Sciatic nerve (tissue), 2 donors: ENCODE data around the gene DCUN1D2. TPM values are rescaled to one million over a fixed set of nuclear protein-coding genes. Genes with fewer than 3 reads are reported as not detected.
A peak's percentile ranks its signal among the peaks of the same experiment; 100 is the strongest.
"Not testable (repeated sequence)": the region's sequence is repeated elsewhere in the genome, so short reads cannot be mapped to it uniquely, and the experiment has no call there.

Experiments used
- ATAC-seq: fragments of 200-7000 bp; cut with Tn5 transposase; one replicate; pipeline ENCODE4 v1.9.1; 2020; ENCODE audit warnings: mild to moderate bottlenecking, moderate library complexity
- DNase-seq: peaks from one replicate; pipeline ENCODE4 v3.0.0-alpha.2; 2020; ENCODE audit warnings: low spot score
- intact Hi-C: fragments of 100-400 bp; cut with DNase I; formaldehyde crosslinking; loops from one replicate; pipeline ENCODE4 v1.14.2; 2022
- total RNA-seq: library from RNA; stranded (reverse); fragmentation: NEBNext Ultra II Directional; extraction: Animal tissue kit (Norgen Biotek cat#: 25700); gene quantifications from one replicate; pipeline ENCODE4 v1.2.1, GENCODE V29; 2021
- donor health status: DM: no; HTN: no; CAD: no.
- donor health status: DM: no; HTN: no; CAD: no.

Gene DCUN1D2
- total RNA-seq, 1 donor from 2014 or later: 28.3 TPM

DNA sequence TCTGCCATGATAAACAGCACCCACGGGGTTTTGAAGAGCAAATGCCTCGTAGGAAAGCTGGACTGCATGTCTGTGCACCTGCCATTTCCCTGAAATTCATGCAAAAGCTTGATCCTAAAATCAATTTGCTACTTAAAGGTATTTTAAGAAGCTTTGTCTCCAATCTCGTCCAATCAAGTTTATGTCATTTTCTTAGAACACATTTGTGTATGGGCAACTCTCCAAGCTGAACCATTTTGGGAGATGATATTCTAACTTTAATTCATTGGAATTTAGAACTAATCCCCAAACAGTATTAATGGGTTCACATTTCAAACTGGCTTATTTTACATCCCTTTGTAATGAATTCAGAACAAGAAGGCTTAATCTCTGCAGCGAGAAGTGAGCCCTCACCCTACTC lies 38.0 kb downstream of the DCUN1D2 start:
- intact Hi-C loops: no loop called here
- ATAC-seq (no peak), DNase-seq (no peak)

DNA sequence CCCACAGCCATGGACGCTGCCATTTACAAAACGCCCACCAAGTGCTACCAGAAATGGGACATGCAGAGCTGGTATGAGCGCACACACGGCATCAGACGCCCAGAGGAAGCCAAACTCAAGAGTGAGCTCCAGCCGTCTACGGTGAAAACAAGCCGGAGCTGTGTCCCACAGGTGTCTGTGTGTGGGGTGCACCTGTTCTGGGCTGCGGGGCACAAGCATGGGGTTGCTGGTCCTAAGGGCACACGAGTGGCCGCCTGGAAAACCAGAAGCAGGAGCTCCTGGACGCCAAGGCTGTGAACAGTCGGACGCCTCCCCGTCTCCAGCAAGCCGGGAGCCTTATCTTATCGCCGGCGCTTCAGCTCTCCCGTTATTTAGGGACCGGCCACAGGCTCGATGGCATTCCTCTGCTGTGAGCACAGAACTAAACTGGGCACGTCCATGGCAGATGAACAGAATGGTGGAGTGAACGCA lies 38.5 kb downstream of the DCUN1D2 start:
- DNase-seq: peak; percentile 43
- intact Hi-C loops: no loop called here
- ATAC-seq: no peak

DNA sequence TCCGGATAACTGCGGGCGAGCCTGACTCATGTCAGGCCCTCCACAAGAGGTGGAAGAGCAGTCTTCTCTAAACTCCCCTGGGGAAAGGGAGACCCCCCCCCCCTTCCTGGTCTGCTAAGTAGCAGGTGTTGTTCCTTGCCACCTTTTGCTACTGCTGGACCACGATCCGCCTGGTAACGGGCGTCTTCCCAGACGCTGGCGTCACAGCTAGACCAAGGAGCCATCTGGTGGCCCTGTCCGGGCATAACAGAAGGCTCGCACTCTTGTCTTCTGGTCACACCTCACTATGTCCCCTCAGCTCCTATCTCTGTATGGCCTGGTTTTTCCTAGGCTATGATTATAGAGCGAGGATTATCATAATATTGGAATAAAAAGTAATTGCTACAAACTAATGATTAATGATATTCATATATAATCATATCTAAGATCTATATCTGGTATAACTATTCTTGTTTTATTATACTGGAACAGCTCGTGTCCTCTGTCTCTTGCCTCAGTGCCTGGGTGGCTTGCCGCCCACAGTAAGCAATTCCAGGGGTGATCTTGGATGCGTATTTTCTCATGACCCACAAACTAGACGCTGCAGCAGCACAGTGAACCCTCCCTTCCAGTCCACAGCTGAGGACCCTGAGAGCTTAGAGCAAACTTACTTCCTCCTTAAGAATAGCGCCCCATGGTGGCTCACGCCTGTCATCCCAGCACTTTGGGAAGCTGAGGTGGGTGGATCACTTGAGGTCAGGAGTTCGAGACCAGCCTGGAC lies 39.5 kb downstream of the DCUN1D2 start:
- ATAC-seq, intact Hi-C loops: not testable (repeated sequence)
- DNase-seq: peak; percentile 64

DNA sequence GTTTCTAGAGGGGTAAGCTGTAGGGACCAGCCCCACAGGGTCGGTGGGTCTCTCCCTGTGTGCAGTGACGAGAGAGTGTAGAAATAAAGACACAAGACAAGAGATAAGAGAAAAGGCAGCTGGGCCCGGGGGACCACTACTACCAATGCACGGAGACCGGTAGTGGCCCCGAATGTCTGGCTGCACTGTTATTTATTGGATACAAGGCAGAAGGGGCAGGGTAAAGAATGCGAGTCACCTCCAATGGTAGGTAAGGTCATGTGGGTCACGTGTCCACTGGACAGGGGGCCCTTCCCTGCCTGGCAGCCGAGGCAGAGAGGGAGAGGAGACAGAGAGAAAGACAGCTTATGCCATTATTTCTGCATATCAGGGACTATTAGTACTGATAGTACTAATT lies 40.2 kb downstream of the DCUN1D2 start:
- peak; percentile 15 for DNase-seq
- intact Hi-C loops, ATAC-seq: not testable (repeated sequence)

DNA sequence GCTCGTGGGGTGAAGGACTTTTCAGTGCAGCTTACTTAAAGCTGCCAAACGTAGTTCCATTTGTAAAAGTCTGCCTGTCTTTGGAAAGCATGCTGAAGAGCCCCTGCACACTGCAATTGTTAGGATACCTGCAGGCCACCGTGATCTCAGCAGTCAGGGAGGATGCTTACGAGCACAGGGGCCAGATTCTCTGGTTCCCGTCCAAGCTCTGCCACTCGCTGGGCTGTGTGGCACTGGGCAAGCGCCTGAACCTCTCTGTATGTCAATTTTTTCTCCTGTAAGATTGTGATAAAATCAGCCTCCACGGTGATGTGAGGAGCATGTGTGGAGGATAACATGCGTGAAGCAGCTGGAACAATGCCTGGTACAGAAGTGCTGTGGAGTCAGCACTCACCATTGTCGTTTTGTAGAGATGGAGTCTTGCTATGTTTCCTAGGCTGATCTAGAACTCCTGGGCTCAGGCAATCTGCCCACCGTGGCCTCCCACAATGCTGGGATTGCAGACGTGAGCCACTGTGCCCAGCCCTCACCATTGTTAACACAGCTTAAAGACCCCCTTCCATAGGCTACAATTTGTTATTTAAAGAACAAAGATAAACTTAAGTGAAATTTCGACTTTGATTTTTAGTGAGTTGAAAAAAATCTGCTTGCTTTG lies 40.7 kb downstream of the DCUN1D2 start:
- intact Hi-C loops: no loop called here
- ATAC-seq: no peak
- peak; percentile 23 for DNase-seq

DNA sequence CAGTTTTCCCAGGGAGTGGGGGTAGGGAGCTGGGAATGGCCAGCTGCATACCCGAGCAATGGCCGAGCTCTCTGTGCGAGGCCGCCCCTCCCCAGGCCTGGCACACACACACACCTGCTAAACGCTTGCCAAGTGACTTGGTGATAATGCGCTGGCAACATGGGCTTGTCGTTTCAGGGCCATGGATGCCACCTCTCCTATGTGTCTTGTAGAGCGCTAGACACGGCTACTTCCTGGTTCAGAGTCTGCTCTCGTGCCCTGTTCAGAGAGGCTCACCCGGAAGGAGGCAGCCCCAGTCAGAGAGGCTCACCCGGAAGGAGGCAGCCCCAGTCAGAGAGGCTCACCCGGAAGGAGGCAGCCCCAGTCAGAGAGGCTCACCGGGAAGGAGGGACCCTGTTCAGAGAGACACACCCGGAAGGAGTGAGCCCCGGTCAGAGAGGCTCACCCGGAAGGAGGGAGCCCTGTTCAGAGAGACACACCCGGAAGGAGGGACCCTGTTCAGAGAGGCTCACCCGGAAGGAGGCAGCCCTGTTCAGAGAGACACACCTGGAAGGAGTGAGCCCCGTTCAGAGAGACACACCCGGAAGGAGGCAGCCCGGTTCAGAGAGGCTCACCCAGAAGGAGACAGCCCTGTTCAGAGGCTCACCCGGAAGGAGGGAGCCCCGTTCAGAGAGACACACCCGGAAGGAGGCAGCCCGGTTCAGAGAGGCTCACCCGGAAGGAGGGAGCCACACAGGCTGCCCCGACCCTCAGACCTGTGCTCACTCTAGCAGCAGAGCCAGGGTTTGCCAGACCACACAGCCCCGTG lies 41.4 kb downstream of the DCUN1D2 start:
- ATAC-seq: peak; percentile 74
- intact Hi-C loops: no loop called here
- DNase-seq: peak; percentile 60

DNA sequence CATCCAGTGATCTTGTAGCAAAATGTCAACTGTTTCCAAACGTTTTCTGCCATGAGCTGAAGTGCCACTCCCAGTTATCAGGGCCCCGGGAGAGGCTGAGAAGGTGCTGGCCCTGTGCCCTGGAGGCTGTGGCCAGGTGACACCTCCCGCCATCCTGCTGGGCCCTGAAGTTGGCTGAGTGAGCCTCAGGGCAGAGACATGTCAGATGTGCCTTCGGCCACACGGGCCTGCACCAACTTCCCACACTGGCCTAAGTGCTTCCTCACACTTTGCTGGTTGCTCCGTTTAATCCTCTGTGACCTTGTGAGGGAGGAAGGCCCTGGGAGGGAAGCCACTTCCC lies 42.0 kb downstream of the DCUN1D2 start:
- intact Hi-C loops: no loop called here

DNA sequence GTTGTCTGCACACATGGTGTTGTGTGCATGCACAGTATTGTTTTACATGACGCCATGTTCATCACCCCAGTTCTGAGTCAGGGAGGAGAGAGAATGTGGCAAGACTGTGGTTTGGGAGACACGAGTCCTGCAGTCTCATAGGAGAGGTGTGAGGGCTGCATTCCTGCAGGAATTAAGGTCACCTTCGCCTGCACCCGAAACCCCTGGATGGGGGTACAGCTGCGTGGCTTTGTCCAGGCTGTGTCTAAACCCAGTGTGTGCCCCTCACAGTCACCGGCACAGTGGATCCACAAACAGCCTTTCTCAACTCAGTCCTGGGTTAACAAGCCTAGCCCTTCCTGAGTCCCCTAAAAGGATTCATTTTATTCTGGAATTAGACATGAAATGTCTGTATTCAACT lies 42.9 kb downstream of the DCUN1D2 start:
- intact Hi-C loops: no loop called here
- DNase-seq (peak; percentile 31), ATAC-seq (no peak)

More for the DNA sequence above, 42.0 kb downstream of the DCUN1D2 start:
- ATAC-seq (peak; percentile 11), DNase-seq (peak; percentile 55)

DNA sequence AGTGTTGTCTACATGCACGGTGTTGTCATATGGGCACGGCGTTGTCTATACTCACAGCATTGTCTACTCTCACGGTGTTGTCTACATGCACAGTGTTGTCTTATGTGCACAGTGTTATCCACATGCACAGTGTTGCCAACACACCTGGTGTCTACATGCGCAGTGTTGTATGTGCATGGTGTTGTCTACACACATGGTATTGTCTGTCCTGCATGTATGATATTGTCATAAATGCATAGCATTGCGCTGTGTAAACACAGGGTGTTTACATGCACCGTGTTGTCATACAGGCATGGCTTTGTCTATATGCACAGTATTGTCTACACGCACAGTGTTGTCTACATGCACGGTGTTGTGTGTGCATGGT lies 44.0 kb downstream of the DCUN1D2 start:
- intact Hi-C loops: no loop called here
- DNase-seq (no peak), ATAC-seq (no peak)

DNA sequence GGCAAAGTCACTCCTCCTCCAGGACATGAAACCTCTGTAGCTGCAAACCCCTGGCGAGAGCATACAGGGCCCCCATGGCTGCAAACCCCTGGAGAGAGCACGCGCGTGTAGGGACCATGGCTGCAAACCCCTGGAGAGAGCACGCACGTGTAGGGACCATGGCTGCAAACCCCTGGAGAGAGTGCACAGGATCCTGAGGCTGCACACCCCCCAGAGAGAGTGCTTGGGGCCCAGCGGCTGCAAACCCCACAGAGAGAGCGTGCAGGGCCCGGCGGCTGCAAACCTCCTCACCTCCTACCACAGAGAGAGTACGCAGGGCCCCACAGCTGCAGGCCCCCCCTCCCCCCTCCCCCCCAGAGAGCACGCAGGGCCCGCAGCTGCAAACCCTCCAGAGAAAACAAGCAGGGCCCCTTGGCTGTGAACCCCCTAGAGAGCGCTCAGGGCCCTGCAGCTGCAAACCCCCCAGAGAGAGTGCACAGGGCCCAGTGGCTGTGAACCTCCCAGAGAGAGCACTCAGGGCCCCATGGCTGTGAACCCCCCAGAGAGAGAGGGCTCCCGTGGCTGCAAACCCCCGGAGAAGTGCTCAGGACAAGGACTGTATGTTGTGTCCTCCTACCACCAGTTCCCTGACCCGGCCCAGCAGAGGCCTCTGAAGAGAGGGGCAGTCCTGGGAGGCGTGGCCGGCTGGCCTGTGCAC lies 44.6 kb downstream of the DCUN1D2 start:
- no peak for ATAC-seq
- intact Hi-C loops: no loop called here
- DNase-seq: peak; percentile 47

DNA sequence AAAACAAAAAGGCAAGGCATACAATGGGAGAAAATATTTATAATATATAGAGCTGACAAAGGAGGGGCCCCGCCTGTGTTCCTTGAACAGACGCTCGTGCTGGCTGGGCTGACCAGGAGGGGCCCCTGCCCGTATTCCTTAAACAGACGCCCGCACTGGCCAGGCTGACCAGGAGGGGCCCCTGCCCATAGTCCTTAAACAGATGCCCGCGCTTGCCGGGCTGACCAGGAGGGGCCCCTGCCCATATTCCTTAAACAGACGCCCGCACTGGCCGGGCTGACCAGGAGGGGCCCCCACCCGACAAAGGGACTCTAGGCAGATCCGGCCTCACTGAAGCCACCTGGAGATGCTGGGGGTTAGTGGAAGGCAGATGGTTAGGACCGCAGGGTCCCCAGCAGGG lies 46.5 kb downstream of the DCUN1D2 start:
- DNase-seq (peak; percentile 47), ATAC-seq (no peak)
- intact Hi-C loops: no loop called here

DNA sequence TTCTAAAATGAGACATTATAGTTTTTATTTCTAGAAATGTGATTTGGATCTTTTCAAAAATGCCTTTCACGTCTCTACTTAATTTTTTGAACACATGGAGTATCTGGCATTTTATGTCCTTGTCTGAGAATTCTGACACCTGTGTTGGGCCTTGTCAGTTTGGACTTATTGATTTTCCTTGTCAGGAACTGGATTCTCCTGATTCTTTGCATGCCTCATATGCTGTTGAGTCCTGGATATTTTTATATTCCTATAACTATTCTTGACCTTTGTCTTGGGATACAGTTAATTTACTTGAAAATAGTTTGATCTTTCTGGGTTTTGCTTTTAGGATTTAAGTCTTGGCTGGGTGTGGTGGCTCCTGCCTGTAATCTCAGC lies 47.5 kb downstream of the DCUN1D2 start:
- no peak for DNase-seq
- no peak for ATAC-seq
- intact Hi-C loops: no loop called here

DNA sequence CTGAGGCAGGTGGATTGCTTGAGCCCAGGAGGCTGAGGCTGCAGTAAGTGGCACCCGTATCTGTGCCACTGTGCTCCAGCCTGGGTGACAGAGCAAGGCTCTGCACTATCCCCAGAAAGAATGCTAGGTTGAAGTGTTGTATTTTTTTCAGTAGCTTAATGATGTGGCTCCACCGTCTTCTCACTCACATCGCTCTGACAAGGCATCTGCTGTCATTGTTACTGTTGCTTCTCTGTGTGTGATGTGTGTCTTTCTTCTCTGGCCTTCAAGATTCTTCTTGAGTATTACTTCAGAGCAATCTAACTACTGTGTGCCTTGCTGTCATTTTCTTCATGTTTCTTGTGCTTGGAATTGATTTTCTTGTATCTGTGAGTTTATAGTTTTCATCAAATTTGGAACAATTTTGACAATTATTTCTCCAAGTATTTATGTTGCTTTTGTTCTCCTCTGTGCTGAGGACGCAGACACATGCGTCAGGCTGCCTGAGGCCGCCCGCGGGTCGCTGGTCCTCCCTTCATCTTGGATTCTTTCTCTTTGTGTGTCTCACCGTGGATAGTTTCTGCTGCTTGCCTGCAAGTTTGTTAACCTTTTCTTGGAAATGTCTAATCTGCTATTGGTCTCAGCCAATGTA lies 48.0 kb downstream of the DCUN1D2 start:
- DNase-seq (peak; percentile 12), ATAC-seq (no peak)
- intact Hi-C loops: no loop called here

DNA sequence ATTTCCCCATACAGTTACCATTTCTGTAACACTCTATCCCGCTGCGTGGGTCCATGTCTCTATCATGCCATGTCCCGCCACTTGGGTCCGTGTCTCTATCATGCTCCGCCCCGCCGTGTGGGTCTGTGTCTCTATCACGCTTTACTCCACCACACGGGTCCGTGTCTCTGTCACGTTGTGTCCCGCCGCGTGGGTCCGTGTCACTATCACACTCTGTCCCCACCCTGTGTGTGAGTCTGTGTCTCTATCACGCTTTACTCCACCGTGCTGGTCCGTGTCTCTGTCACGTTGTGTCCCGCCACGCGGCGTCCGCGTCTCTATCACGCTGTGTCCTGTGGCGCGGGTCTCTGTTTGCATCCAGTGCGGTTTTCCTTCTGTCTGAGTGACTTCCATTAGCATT lies 48.9 kb downstream of the DCUN1D2 start:
- no peak for ATAC-seq
- peak; percentile 38 for DNase-seq
- intact Hi-C loops: no loop called here

DNA sequence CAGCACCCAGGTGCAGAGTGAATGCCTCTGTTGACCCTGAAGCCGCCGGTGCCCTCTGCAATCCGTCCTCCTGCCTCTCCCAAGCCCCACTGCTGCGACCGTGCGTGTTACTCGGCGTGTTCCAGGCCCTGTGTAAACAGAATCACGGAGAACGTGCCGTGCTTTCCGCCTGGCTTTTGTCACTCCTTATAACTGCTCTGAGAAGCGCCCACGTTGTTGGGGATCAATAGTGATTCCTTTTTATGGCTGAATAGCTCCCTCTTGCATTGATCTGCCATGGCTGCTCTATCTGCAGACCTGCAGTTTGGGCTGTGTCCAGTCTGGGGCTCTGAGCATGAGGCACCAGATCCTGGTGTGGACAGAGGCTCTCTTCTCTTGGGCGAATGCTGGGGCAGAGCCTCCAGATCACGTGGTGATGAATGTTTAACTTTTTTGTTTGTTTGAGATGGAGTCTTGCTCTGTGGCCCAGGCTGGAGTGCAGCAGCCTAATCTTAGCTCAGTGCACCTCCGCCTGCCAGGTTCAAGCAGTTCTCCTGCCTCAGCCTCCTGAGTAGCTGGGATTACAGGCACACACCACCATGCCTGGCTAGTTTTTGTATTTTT lies 53.0 kb downstream of the DCUN1D2 start:
- intact Hi-C loops: no loop called here
- no peak for DNase-seq
- ATAC-seq: no peak

DNA sequence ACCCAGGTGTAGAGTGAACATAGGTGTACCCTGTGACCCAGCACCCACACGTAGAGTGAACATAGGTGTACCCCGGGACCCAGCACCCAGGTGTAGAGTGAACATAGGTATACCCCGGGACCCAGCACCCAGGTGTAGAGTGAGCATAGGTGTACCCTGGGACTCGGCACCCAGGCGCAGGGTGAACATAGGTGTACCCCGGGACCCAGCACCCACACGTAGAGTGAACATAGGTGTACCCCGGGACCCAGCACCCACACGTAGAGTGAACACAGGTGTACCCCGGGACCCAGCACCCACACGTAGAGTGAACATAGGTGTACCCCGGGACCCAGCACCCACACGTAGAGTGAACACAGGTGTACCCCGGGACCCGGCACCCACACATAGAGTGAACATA lies 53.6 kb downstream of the DCUN1D2 start:
- ATAC-seq, DNase-seq, intact Hi-C loops: not testable (repeated sequence)

DNA sequence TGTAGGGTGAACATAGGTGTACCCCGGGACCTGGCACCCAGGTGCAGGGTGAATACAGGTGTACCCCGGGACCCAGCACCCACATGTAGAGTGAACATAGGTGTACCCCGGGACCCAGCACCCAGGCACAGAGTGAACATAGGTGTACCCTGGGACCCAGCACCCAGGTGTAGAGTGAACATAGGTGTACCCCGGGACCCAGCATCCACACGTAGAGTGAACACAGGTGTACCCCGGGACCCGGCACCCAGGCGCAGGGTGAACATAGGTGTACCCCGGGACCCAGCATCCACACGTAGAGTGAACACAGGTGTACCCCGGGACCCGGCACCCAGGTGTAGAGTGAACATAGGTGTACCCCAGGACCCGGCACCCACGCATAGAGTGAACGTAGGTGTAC lies 54.6 kb downstream of the DCUN1D2 start:
- intact Hi-C loops, DNase-seq, ATAC-seq: not testable (repeated sequence)

DNA sequence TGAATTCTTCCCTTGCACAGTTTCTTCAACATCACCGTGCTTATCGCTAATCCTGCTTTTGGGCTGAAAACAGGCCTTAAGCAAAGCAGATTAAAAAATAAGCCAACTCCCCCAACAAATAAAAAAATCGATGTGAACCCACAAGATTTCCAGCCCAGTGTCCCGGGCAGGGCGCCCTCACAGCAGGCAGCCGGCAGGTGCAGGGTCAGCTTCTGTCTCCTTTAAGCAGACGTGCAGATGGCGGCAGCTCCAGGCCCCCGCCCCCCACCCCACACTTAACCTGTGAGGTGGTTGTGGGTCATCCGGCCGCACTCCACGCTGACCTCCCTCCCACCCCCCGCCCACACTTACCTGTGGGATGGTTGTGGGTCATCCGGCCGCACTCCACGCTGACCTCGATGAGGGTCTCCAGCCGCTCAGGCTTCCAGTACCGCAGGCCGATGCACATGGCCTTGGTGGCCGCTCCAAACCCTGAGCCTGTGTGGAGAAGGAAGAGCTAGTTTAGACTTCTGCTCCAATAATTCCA lies 57.1 kb downstream of the DCUN1D2 start:
- intact Hi-C loops: no loop called here
- ATAC-seq (no peak), DNase-seq (no peak)
